Endothelial cell of umbilical vein (primary cell): ENCODE measurements around the gene LDLRAD3. TPM values are rescaled to one million over a fixed set of nuclear protein-coding genes. Genes with fewer than 3 reads are reported as not detected.

Experiments used
- BruUV-seq: library from RNA; stranded (reverse); fragments of 400-500 nt; replicated peaks from 2 replicates; lab custom pipeline; 2021; lab: Mats Ljungman, UMichigan
- CTCF ChIA-PET: fragments of 300-600, 350-600 bp; sonication (Branson Sonifier 250); formaldehyde crosslinking; loops from one replicate; lab custom pipeline; 2021; ENCODE audit warnings: antibody characterized with exemption, inconsistent platforms; lab: Charles Lee
- POLR2A ChIA-PET: fragments of 300-600, 350-600 bp; sonication (Branson Sonifier 250); formaldehyde crosslinking; loops from one replicate; lab custom pipeline; 2021; ENCODE audit warnings: antibody characterized with exemption, inconsistent platforms; lab: Charles Lee
- DNase-seq: peaks from one replicate; pipeline ENCODE4 v3.0.0-alpha.2; 2011; ENCODE audit warnings: low read depth, low spot score
- FAIRE-seq: peaks from 2 replicates; lab custom pipeline; 2011; peaks lifted over from hg19 to GRCh38; lab: Jason Lieb, UNC
- H2AFZ ChIP-seq: 2 replicates; pipeline ENCODE4 v1.6.0; 2012; ENCODE audit warnings: low read depth, low read length, control low read depth, inconsistent platforms
- H3K27ac ChIP-seq: 2 replicates; pipeline ENCODE4 v1.5.1; 2011; ENCODE audit warnings: low read depth, mild to moderate bottlenecking, control low read depth, low read length, moderate library complexity; ENCODE audit not compliant: insufficient read depth
- H3K27me3 ChIP-seq, 2 experiments: 2 replicates each; pipeline versions ENCODE4 v1.6.0 to v1.6.1; 2011; ENCODE audit warnings: low read length in 2 of 2, mixed read lengths in 1 of 2; ENCODE audit not compliant: control insufficient read depth in 2 of 2, insufficient read depth in 2 of 2
- H3K36me3 ChIP-seq, 2 experiments: 2 replicates in 1 of 2; 3 replicates in 1 of 2; pipeline ENCODE4 v1.5.1; 2011; ENCODE audit warnings: low read length in 2 of 2, mild to moderate bottlenecking in 1 of 2, moderate library complexity in 1 of 2; ENCODE audit not compliant: control insufficient read depth in 2 of 2, insufficient read depth in 2 of 2; ENCODE audit errors: extremely low read depth in 1 of 2
- H3K4me1 ChIP-seq: 3 replicates; pipeline ENCODE4 v1.5.1; 2011; ENCODE audit warnings: mild to moderate bottlenecking, low read length; ENCODE audit not compliant: control insufficient read depth, insufficient read depth; ENCODE audit errors: extremely low read depth
- H3K4me2 ChIP-seq: 2 replicates; pipeline ENCODE4 v1.6.1; 2011; ENCODE audit warnings: low read length, control low read depth, mixed read lengths; ENCODE audit not compliant: insufficient read depth
- H3K4me3 ChIP-seq, 3 experiments: fragments of 200-600 bp in 1 of 3; sonication (generic), shearing (Covaris generic) in 1 of 3; replicated peaks in 1 of 3; 2 replicates each; pipeline ENCODE4 v1.5.1; 2011 to 2016; ENCODE audit warnings: control low read depth in 3 of 3, low read length in 3 of 3, mild to moderate bottlenecking in 2 of 3, inconsistent platforms in 1 of 3, low read depth in 1 of 3, moderate library complexity in 1 of 3; ENCODE audit not compliant: insufficient read depth in 1 of 3
- H3K79me2 ChIP-seq: 2 replicates; pipeline ENCODE4 v1.6.0; 2012; ENCODE audit warnings: low read length, inconsistent platforms; ENCODE audit not compliant: control insufficient read depth, insufficient read depth
- H3K9ac ChIP-seq: replicated peaks from 2 replicates; pipeline ENCODE3; 2011; ENCODE audit warnings: low read length, control low read depth; ENCODE audit not compliant: insufficient read depth; ENCODE audit errors: extremely low read depth
- H3K9me1 ChIP-seq: replicated peaks from 3 replicates; pipeline ENCODE4 v1.6.0; 2011; ENCODE audit warnings: mild to moderate bottlenecking, low read length; ENCODE audit not compliant: control insufficient read depth, insufficient read depth; ENCODE audit errors: extremely low read depth
- H3K9me3 ChIP-seq: replicated peaks from 2 replicates; pipeline ENCODE4 v1.5.1; 2012; ENCODE audit warnings: low read length, inconsistent platforms; ENCODE audit not compliant: control insufficient read depth, insufficient read depth
- H4K20me1 ChIP-seq: replicated peaks from 2 replicates; pipeline ENCODE3; 2011; ENCODE audit warnings: mild to moderate bottlenecking, low read length; ENCODE audit not compliant: control insufficient read depth, insufficient read depth; ENCODE audit errors: extremely low read depth
- EZH2 ChIP-seq: IDR thresholded peaks from 2 replicates; pipeline ENCODE4 v1.6.1; 2012; ENCODE audit warnings: borderline replicate concordance, low read depth, mild to moderate bottlenecking, moderate library complexity, low read length, inconsistent platforms; ENCODE audit not compliant: severe bottlenecking
- JUN ChIP-seq: IDR thresholded peaks from 2 replicates; pipeline ENCODE4 v1.6.1; 2011; ENCODE audit warnings: borderline replicate concordance, low read depth; ENCODE audit not compliant: insufficient read length, insufficient read depth
- MAX ChIP-seq: IDR thresholded peaks from 2 replicates; pipeline ENCODE4 v1.6.1; 2011; ENCODE audit not compliant: insufficient read depth, insufficient read length
- dilution Hi-C: fragments of 300-500 bp; cut with MboI; formaldehyde crosslinking; loops from one replicate; pipeline ENCODE4 v1.15.0; 2019; ENCODE audit warnings: low sequenced_read_pairs; ENCODE audit not compliant: extremely low pct_ligation_motif_present
- intact Hi-C: fragments of 100-400 bp; cut with micrococcal nuclease; formaldehyde crosslinking; loops from one replicate; pipeline ENCODE4 v1.10.0; 2022
- polyA plus RNA-seq, 4 experiments: library from polyadenylated mRNA; depleted of rRNA in 3 of 4; stranded (reverse) in 3 of 4; unstranded in 1 of 4; fragments of >200 nt; gene quantifications; 2 replicates each; pipeline versions ENCODE4 v1.2.1 to v1.2.3, GENCODE V29; 2011 to 2012; ENCODE audit warnings: missing spikeins in 1 of 4
- total RNA-seq: library from RNA; stranded (reverse); gene quantifications from 2 replicates; pipeline ENCODE4 v1.2.3, GENCODE V29; 2021
- TF ChIP-seq, protein P1 (sequence below), 2 donors: IDR thresholded peaks; 1 replicate in 1 of 2; 2 replicates in 1 of 2; pipeline ENCODE4 v1.5.1; 2011; ENCODE audit warnings: low read length in 2 of 2, mild to moderate bottlenecking in 2 of 2, moderate library complexity in 2 of 2, control low read depth in 1 of 2, inconsistent platforms in 1 of 2, low read depth in 1 of 2; ENCODE audit not compliant: insufficient read depth in 1 of 2; ENCODE audit errors: extremely low read depth in 1 of 2

The LDLRAD3 gene
- total and polyA plus RNA-seq, 2 donors (not counting 3 experiments of a cell fraction or from before 2014, with no cell fraction given) = 17.9 to 25.1 TPM

DNA sequence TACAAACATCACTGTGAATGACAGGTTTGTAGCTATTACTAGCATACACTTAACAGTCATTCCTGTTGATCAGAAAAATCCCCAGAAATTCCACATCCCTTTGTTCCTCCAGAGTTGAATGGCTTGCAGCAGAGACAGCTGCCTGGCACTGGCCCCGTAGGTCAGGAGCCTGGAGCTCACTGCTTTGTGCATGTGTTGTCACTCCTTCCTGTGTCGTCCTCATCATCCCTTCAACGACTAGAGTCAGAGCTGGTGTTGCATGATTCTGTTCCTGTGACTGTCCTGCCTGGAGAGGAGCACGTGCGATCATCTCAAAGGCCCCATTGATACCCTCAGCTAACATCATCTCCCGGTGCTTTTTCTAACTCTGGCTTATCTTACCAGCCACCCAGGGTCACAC, 58.3 kb downstream of the LDLRAD3 start:
- BruUV-seq = no TSS peak
- Histone ChIP-seq H3K27me3 (no peaks in the 10 kb centered on the region), H3K4me1 (peaks cover 17% of the 10 kb centered on the region), H3K36me3 (no peaks in the 10 kb centered on the region), H3K4me3 (no peak overlapping the region), H3K4me2 (peak overlapping the region; percentile 2), H2AFZ (no peak overlapping the region), H3K9me1 (no peaks in the 10 kb centered on the region), H3K27ac (peak overlapping the region; percentile 50), H4K20me1 (no peaks in the 10 kb centered on the region), H3K9me3 (no peaks in the 10 kb centered on the region), H3K79me2 (peaks cover 8% of the 10 kb centered on the region), H3K9ac (peak overlapping the region; percentile 16)
- peak; percentile 75 for FAIRE-seq
- intact Hi-C loops (loop anchor here (10.0 kb wide), 1 partner anchor 97 kb away; no protein-coding TSS in a partner anchor), dilution Hi-C loops (no loop called here)
- peak; percentile 75 for DNase-seq
- ChIA-PET CTCF (interaction anchor here (0.6 to 3.3 kb wide), 13 partner anchors 8 to 383 kb away, joined by 3 to 41 read pairs (median 3); partner anchors contain the start of gene FJX1), POLR2A (interaction anchor here (1.1 kb wide), 1 partner anchor 18 kb away, joined by 3 read pairs; no protein-coding TSS in a partner anchor)
- TF ChIP-seq MAX (peak; percentile 44), EZH2 (no peak)

DNA sequence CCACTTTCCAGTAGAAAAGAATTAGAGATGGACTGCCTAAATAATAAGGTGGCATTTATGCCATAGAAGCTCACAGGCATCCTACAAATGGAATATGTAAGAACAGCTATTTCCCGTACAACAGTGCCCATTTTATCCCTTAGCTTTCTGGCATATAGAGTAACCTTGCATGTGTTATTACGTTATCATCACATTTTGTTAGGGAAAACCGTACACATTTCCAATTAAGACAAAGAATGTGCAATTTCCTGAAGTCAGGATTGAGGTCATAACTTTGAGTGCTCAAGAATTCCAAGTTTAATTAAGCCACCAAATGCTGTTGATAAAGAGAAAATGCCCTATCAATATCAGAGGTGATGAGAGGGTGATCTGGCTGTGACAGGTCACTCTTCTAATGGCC, 58.9 kb downstream of the LDLRAD3 start:
- no peak overlapping the region for H2AFZ ChIP-seq
- no peaks in the 10 kb centered on the region for H4K20me1 ChIP-seq
- intact Hi-C loops = loop anchor here (10.0 kb wide), 1 partner anchor 98 kb away; no protein-coding TSS in a partner anchor
- TF ChIP-seq, protein P1, sequence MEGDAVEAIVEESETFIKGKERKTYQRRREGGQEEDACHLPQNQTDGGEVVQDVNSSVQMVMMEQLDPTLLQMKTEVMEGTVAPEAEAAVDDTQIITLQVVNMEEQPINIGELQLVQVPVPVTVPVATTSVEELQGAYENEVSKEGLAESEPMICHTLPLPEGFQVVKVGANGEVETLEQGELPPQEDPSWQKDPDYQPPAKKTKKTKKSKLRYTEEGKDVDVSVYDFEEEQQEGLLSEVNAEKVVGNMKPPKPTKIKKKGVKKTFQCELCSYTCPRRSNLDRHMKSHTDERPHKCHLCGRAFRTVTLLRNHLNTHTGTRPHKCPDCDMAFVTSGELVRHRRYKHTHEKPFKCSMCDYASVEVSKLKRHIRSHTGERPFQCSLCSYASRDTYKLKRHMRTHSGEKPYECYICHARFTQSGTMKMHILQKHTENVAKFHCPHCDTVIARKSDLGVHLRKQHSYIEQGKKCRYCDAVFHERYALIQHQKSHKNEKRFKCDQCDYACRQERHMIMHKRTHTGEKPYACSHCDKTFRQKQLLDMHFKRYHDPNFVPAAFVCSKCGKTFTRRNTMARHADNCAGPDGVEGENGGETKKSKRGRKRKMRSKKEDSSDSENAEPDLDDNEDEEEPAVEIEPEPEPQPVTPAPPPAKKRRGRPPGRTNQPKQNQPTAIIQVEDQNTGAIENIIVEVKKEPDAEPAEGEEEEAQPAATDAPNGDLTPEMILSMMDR (IDR thresholded peaks at IDR 0.05; ENCODE audit: extremely low read depth in 1 of 2, insufficient read depth in 1 of 2, low read depth in 1 of 2, low read length in 2 of 2) = no peak
- TF ChIP-seq JUN = peak; percentile 13
- FAIRE-seq (peak; percentile 58), DNase-seq (no peak)
- H3K79me2 ChIP-seq = peaks cover 13% of the 10 kb centered on the region
- POLR2A ChIA-PET = interaction anchor here (1.1 kb wide), 1 partner anchor 18 kb away, joined by 3 read pairs; no protein-coding TSS in a partner anchor
- H3K9me1 ChIP-seq = no peaks in the 10 kb centered on the region
- no peak overlapping the region for H3K9ac ChIP-seq
- peaks cover 23% of the 10 kb centered on the region for H3K4me1 ChIP-seq
- H3K27ac ChIP-seq = peak overlapping the region; percentile 50
- H3K36me3 ChIP-seq = no peaks in the 10 kb centered on the region
- no TSS peak for BruUV-seq
- dilution Hi-C loops = no loop called here
- H3K9me3 ChIP-seq = no peaks in the 10 kb centered on the region
- no peaks in the 10 kb centered on the region for H3K27me3 ChIP-seq
- CTCF ChIA-PET = interaction anchor here (0.6 to 3.3 kb wide), 10 partner anchors 12 to 384 kb away, joined by 3 to 41 read pairs (median 4); partner anchors contain the start of gene FJX1
- H3K4me3 ChIP-seq = no peak overlapping the region
- H3K4me2 ChIP-seq = no peak overlapping the region
